HL-60/S4 (cell line): ENCODE results near the gene TBC1D9.

ENCODE experiments used
- in situ Hi-C: fragments of 300-500 bp; cut with MboI; formaldehyde crosslinking; loops from 2 replicates; pipeline ENCODE4 v1.14.3; 2022; ENCODE audit warnings: low sequenced_read_pairs

TBC1D9 gene

GRCh38 chr4:140726776-140727500 lies 29.2 kb downstream of the TBC1D9 start:
- in situ Hi-C loops = no loop called here

GRCh38 chr4:140725556-140725955 lies 30.6 kb downstream of the TBC1D9 start:
- in situ Hi-C loops = no loop called here

- in situ Hi-C loops = no loop called here
These were observed 31.4 kb downstream of the TBC1D9 start for GRCh38 chr4:140724760-140725159.

DNA sequence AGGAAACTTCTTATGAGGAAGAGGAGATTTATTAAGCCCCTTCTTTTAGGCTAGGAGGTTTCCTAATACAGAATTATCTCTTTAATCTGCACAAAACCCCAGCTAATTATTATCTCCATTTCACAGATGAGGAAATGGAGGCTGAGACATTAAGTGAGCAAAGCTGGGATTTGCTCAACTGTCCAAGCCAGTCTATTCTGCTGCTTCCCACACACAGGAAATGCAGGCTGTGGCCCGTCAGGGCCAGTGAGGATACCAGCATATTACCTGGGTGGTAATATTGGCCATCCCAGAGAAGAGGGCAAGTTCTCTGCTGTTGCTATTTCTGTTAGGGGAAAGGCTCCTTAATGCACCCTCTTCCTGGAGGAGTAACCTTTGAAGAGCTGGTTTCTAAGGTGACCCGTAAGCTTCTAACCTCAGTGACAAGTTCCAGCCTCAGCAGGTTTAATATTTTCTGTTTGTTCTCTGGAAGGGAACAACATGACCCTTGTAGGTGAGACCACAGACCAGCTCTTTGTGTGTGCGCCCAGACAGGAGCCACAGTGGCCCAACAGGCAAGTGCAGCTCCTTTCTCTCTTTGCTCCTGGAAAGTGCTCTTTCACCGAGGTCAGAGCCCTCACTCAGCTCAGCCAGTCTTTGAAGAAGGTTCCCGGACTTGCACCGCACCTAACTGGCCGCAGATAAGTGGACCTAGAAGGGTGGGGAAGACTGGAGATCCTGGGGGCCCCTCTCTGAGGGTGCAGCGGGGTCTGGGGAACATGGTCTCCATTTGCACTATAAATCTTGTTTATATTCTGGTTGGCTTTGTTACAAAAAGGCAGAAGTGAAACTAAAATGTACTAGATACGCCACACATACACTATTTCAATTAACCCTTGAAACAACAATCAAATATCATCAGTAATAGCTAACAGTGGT lies 35.5 kb downstream of the TBC1D9 start:
- in situ Hi-C loops = no loop called here

DNA sequence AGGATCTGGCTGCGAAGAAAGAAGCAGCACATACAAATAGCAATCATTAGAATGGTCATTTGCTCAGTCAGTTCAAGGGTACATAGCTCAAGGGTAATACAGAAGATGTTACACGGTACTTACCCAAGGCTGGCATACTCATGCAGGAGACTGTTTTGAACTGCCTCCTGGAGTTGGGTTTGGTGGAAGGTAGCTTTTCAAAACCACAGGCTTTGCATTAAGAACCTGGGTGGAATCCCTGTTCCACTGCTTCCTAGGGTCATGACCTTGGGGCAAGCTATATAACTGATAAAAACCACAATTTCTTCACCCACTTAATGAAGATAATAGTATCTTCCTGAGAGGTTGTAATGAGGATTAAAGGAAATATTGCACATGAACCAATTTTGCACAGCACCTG lies 36.5 kb downstream of the TBC1D9 start:
- in situ Hi-C loops = no loop called here

- in situ Hi-C loops = no loop called here
These were observed 37.2 kb downstream of the TBC1D9 start for GRCh38 chr4:140719022-140719421.

GRCh38 chr4:140718241-140718952 lies 37.8 kb downstream of the TBC1D9 start:
- in situ Hi-C loops = no loop called here

GRCh38 chr4:140717313-140717712 lies 38.9 kb downstream of the TBC1D9 start:
- in situ Hi-C loops = no loop called here

- in situ Hi-C loops = no loop called here
These were observed 41.1 kb downstream of the TBC1D9 start for GRCh38 chr4:140715119-140715518.

DNA sequence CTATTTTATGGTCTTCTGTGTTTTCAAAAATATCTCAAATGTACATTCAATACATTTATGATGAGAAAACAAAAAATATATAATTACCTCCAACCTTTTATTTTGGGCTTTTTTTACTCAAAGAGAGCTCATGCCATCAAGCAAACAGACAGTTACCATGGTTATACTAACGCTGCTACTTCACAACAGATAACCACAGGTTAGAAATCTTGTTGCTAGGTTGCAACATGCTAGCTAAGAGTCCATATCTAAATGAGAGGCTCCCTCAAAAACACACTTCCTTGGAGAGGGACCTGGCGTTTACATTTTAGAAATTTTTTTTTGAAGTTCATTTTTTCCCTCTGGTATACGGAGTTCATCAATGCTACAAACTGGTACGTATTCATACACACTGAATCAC lies 44.3 kb downstream of the TBC1D9 start:
- in situ Hi-C loops = no loop called here

GRCh38 chr4:140710908-140711622 lies 45.1 kb downstream of the TBC1D9 start:
- in situ Hi-C loops = no loop called here

GRCh38 chr4:140707325-140707724 lies 48.9 kb downstream of the TBC1D9 start:
- in situ Hi-C loops = no loop called here

GRCh38 chr4:140706665-140707064 lies 49.5 kb downstream of the TBC1D9 start:
- in situ Hi-C loops = no loop called here

DNA sequence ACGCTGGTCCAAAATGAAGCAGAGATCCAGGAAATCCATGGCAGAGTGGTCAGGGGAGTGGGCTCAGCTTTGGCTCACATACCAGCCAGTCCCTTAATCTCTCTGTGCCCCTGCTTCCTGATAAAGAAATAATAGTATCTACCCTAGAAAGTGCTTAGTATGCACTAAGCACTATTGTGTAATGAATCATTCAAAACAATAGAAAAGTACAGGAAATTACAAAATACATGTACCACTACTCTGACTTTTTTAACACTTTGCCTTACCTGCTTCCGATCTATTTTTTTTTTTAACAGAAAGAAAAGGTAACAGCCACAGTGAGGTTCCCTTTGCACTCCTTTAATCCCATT lies 49.9 kb downstream of the TBC1D9 start:
- in situ Hi-C loops = no loop called here

DNA sequence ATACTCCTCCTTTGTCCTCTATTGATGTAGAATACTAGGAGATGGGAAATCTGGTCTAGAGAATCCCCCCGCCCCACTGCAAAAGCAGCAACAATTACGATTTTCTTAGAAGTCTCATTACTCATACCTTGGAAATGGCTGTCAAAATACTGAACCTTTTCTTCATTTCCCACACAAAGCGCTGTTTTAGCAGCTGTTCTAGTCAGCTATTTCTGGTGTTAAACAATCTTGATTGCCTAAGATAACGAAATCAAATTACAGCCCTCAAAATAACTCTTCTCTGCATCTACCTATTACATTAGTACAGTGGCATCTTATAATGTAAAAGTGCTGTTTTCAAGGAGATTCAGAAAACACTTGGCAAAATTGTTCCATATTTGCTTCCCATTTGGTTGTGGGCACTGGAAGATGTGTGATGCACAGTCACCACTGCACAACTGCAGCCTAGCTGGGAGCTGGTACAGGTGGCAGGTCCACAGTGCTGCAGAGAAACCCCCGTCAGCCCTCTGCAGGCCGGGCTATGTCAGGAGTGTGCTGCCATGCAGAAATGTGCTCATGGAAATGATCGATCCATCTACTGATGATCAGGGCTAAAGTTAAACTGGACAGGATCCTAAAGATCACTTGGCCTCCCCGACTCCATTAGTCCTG lies 50.4 kb downstream of the TBC1D9 start:
- in situ Hi-C loops = no loop called here

- in situ Hi-C loops = no loop called here
These were observed 51.2 kb downstream of the TBC1D9 start for GRCh38 chr4:140704964-140705363.

DNA sequence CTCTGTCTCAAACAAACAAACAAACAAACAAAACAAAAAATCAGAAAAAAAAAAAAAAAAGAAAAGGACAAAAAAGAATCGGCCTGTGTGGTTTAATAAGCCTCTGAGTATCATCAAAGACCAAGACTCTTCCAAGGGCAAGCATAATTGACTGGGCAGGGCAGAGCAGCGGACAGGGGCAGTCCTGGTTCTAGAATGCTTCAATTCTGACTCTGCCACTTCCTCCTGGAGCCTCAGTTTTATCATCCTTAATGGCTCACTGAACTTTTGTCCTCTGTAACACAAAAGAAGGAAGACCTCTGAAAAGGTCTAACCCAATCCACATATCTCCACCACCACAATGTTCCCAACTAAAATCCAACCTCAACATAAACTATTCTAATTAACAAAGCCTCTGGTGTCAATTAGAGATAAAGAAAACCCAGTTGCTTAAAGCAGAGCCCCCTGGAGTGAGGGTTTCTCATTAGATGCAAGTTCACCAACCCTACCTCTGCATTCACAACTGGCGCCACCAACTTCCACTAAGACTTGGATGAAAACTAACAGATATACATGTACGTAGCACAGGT lies 51.7 kb downstream of the TBC1D9 start:
- in situ Hi-C loops = no loop called here

- in situ Hi-C loops = no loop called here
These were observed 52.7 kb downstream of the TBC1D9 start for GRCh38 chr4:140703463-140703862.

- in situ Hi-C loops = no loop called here
These were observed 54.0 kb downstream of the TBC1D9 start for GRCh38 chr4:140702096-140702757.

GRCh38 chr4:140701071-140701470 lies 55.1 kb downstream of the TBC1D9 start:
- in situ Hi-C loops = no loop called here
